ENCODE measurements around the gene TRIP10. TPM values are rescaled to one million over a fixed set of nuclear protein-coding genes. Genes with fewer than 3 reads are reported as not detected.

The TRIP10 gene
- total and polyA plus RNA-seq, 2 of the 8 experiments (the other 6 are each of a cell fraction or from before 2014, with no cell fraction given) = 27.8 to 69.5 TPM

GRCh38 chr19:6712692-6713670 is 26.5 kb upstream of the TRIP10 start (continued):
- no peak for TF ChIP-seq RAD21 (IDR thresholded peaks at IDR 0.05 in 1 of 2, conservative IDR thresholded peaks at IDR 0.05 in 1 of 2; ENCODE audit: low read depth in 2 of 2, low read length in 2 of 2)
- TF ChIP-seq TCF12 (IDR thresholded peaks at IDR 0.05; ENCODE audit: low read depth, low read length) = no peak
